Astrocyte of the hippocampus (primary cell): ENCODE results near the gene MGST2.
"Not testable (repeated sequence)": the region's sequence is repeated elsewhere in the genome, so short reads cannot be mapped to it uniquely, and the experiment has no call there.

Experiments used
- DNase-seq: peaks from one replicate; pipeline ENCODE4 v3.0.0; 2011; ENCODE audit warnings: low read depth, low spot score

The MGST2 gene

GRCh38 chr4:139665690-139666529 is at the start of gene MGST2:
TSS of gene MGST2 (plus strand) at chr4:139665819. CDS start at chr4:139666020, 201 bp downstream.
- DNase-seq: peak; percentile 85

GRCh38 chr4:139617702-139618490 is 47.7 kb upstream of the MGST2 start:
- no peak for DNase-seq

GRCh38 chr4:139619644-139620043 is 46.0 kb upstream of the MGST2 start:
- no peak for DNase-seq

- DNase-seq: no peak
These were observed 42.7 kb upstream of the MGST2 start for GRCh38 chr4:139622901-139623381.

GRCh38 chr4:139624441-139625092 is 41.1 kb upstream of the MGST2 start:
- DNase-seq: no peak

GRCh38 chr4:139625093-139625455 is 40.5 kb upstream of the MGST2 start:
- no peak for DNase-seq

- no peak for DNase-seq
These were observed 40.1 kb upstream of the MGST2 start for GRCh38 chr4:139625482-139625881.

- DNase-seq: no peak
These were observed 37.2 kb upstream of the MGST2 start for GRCh38 chr4:139628184-139629012.

GRCh38 chr4:139629436-139630125 is 36.0 kb upstream of the MGST2 start:
- DNase-seq: no peak

GRCh38 chr4:139630126-139630495 is 35.5 kb upstream of the MGST2 start:
- DNase-seq: no peak

- no peak for DNase-seq
These were observed 34.6 kb upstream of the MGST2 start for GRCh38 chr4:139630991-139631390.

GRCh38 chr4:139631791-139632190 is 33.8 kb upstream of the MGST2 start:
- DNase-seq: no peak

- DNase-seq: not testable (repeated sequence)
These were observed 32.9 kb upstream of the MGST2 start for GRCh38 chr4:139632739-139633138.

- no peak for DNase-seq
These were observed 32.4 kb upstream of the MGST2 start for GRCh38 chr4:139633195-139633594.

- peak; percentile 67 for DNase-seq
These were observed 32.0 kb upstream of the MGST2 start for GRCh38 chr4:139633661-139634060.

- DNase-seq: no peak
These were observed 29.7 kb upstream of the MGST2 start for GRCh38 chr4:139635966-139636365.

- DNase-seq: not testable (repeated sequence)
These were observed 27.3 kb upstream of the MGST2 start for GRCh38 chr4:139638306-139638705.

GRCh38 chr4:139639654-139640053 is 26.0 kb upstream of the MGST2 start:
- no peak for DNase-seq

GRCh38 chr4:139641218-139641617 is 24.4 kb upstream of the MGST2 start:
- DNase-seq: no peak

- peak; percentile 60 for DNase-seq
These were observed 23.3 kb upstream of the MGST2 start for GRCh38 chr4:139642364-139642763.
